ENCODE data around the gene HECTD4.

GRCh38 chr12:112169161-112169872 lies 212.9 kb downstream of the HECTD4 start:
- TF ChIP-seq, protein P1, sequence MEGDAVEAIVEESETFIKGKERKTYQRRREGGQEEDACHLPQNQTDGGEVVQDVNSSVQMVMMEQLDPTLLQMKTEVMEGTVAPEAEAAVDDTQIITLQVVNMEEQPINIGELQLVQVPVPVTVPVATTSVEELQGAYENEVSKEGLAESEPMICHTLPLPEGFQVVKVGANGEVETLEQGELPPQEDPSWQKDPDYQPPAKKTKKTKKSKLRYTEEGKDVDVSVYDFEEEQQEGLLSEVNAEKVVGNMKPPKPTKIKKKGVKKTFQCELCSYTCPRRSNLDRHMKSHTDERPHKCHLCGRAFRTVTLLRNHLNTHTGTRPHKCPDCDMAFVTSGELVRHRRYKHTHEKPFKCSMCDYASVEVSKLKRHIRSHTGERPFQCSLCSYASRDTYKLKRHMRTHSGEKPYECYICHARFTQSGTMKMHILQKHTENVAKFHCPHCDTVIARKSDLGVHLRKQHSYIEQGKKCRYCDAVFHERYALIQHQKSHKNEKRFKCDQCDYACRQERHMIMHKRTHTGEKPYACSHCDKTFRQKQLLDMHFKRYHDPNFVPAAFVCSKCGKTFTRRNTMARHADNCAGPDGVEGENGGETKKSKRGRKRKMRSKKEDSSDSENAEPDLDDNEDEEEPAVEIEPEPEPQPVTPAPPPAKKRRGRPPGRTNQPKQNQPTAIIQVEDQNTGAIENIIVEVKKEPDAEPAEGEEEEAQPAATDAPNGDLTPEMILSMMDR (IDR thresholded peaks at IDR 0.05), result no peak
- TF ChIP-seq ZFX (IDR thresholded peaks at IDR 0.05; ENCODE audit: borderline replicate concordance), result no peak
